ENCODE data around the gene DSC3.
"Not testable (repeated sequence)": the region's sequence is repeated elsewhere in the genome, so short reads cannot be mapped to it uniquely, and the experiment has no call there.

The DSC3 gene

DNA sequence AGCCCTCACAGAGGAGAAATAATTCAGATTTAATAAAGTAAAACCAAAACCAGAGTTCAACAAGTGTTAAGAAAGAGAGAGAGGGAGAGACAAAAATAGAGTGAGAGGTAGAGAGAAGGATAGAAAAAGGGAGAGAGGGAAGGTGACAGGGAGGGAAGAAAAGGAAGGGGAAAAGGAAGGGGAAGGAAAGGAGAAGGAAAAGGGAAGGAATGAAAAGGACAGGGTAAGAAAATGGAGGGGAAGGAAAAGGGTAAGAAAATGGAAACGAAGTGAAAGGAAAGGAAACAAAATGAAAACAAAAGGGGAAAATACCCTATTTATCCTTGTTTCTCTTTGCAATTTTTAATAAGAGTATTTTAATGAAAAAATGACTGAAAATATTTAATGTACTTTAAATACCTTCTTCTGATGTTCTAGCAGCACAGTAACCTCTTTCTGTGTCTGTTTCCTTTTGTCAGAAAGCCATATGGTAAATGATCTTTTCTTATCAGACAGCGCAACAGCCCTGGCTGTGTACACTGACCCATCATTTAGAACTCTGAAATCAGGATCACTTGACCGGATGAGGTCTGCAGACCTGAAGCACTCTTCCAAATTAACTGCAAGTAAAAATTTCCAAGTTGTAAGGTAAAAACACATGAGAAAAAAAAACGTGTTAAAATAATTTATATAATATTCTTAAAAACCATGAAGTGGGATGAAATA is 11.8 kb downstream of the DSC3 start:
- intact Hi-C loops (cut with micrococcal nuclease), result no loop called here
- Mint-ChIP-seq H3K4me3 (no peak overlapping the region), H3K9me3 (no peaks in the 10 kb centered on the region), H3K27me3 (peaks cover 13% of the 10 kb centered on the region), H3K4me1 (ENCODE audit: low read depth) (no peaks in the 10 kb centered on the region), H3K27ac (no peak overlapping the region), H3K36me3 (ENCODE audit: low read depth) (no peaks in the 10 kb centered on the region)

DNA sequence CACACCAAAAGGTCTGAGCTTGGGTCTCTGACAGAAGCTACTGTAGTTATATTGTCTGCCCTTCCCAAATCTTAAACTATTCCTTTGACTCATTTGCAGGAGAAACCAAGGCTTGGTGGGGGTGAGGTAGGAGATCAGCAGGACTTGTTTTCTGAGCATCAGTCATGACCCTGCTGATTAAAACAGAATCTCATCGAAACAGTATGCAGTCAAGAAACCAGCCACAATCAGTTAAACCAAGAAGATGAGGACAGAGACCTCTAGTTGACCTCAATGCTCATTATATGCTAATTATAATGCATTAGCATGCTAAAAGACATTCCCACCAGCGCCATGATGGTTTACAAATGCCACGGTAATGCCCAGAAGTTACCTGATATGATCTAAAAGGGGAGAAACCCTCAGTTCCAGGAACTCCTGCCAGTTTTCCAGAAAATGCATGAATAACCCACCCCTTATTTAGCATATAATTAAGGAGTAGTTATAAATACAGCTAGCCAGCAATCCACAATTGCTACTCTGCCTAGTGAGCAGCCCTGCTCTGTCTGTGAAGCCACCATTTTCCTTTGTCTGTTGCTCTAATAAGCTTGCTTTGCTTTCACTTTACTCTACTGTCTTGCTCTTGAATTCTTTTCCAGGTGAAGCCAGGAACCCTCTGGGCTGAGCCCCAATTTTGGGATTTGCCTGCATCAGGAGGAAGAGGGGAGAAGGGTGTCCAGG is 26.7 kb downstream of the DSC3 start:
- intact Hi-C loops (cut with micrococcal nuclease), result no loop called here
- H3K27me3 Mint-ChIP-seq, result peaks cover 2% of the 10 kb centered on the region
- H3K27ac Mint-ChIP-seq, result no peak overlapping the region
- H3K9me3 Mint-ChIP-seq, result no peaks in the 10 kb centered on the region
- no peaks in the 10 kb centered on the region for H3K36me3 Mint-ChIP-seq (ENCODE audit: low read depth)
- no peaks in the 10 kb centered on the region for H3K4me1 Mint-ChIP-seq (ENCODE audit: low read depth)
- no peak overlapping the region for H3K4me3 Mint-ChIP-seq

DNA sequence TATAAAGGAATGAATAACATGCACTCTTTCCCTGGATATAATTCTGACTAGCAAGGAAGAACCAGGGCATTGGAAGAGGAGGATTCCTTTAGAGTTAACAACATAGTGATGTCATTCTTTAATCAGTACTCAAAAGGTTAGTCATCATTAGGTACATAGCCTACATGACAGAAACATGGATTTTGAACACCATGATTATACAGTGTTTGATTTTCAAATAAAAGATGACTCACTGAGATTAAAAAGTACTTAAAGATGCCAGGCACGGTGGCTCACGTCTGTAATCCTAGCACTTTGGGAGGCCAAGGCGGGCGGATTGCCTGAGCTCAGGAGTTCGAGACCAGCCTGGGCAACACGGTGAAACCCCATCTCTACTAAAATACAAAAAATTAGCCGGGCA is 31.1 kb downstream of the DSC3 start:
- intact Hi-C loops (cut with micrococcal nuclease); H3K36me3 Mint-ChIP-seq (ENCODE audit: low read depth); H3K4me3 Mint-ChIP-seq: not testable (repeated sequence)

DNA sequence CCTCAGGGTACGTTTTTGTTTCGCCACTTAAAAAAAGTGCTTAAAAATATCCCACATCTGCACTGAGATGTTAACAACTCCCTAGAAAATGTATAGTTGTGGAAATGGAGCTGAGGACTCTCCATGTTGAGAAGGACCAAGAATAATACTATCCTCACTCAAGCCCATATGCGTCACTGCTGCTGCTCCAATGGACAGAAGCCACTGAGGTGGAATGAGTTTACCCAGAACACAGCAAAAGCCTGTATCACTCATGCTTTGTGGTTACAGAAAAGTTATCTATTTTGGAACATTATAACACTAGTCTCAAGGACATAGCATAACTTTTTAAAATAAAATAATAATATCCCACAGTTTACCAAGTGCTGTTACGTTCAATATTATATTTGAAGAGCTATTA is 31.9 kb downstream of the DSC3 start:
- Mint-ChIP-seq H3K4me1 (ENCODE audit: low read depth) (no peaks in the 10 kb centered on the region), H3K27me3 (no peaks in the 10 kb centered on the region), H3K27ac (no peak overlapping the region), H3K4me3 (no peak overlapping the region), H3K36me3 (ENCODE audit: low read depth) (no peaks in the 10 kb centered on the region), H3K9me3 (no peaks in the 10 kb centered on the region)
- intact Hi-C loops (cut with micrococcal nuclease), result no loop called here

More for the DNA sequence above, 31.1 kb downstream of the DSC3 start:
- not testable (repeated sequence) for H3K9me3 Mint-ChIP-seq; H3K27ac Mint-ChIP-seq; H3K27me3 Mint-ChIP-seq; H3K4me1 Mint-ChIP-seq (ENCODE audit: low read depth)

DNA sequence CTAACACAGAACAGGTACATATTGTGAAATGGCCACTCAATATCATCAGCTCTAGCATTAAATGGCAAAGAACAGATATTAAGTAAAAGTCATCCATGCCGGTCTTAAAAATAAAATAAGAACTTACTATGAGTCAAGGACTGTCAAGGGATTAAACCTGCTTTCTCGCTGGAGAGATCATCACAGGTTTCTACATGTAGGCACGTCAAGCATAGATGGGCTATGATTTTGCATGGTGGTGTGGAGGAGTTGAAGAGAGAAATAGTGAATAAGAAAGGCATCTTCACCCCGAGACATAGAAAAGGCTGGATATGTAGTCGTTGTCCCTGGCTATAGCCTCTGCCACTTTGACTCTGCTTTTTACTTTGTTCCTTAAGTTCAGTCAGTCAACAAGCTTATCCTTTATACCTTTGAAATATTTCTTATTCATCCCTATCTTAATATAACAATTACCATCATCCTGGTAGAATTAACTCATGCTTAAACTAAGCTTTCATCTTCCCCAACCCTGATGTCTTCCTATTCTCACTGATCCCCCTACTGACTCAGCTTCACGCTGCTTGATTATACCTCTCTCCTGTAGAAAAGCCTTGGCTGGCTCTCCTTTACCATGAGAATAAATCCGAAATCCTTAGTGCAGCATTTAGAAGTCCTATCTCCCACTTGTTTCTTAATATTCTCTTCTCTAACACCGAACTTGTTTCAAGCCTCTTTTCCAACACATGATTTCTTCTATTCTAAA is 42.5 kb downstream of the DSC3 start:
- no peaks in the 10 kb centered on the region for H3K36me3 Mint-ChIP-seq (ENCODE audit: low read depth)
- intact Hi-C loops (cut with micrococcal nuclease), result loop anchor here (5.0 kb wide), 2 partner anchors 552 to 722 kb away; no protein-coding TSS in a partner anchor
- no peaks in the 10 kb centered on the region for H3K4me1 Mint-ChIP-seq (ENCODE audit: low read depth)
- peaks cover 13% of the 10 kb centered on the region for H3K27me3 Mint-ChIP-seq
- no peaks in the 10 kb centered on the region for H3K9me3 Mint-ChIP-seq
- no peak overlapping the region for H3K4me3 Mint-ChIP-seq
- no peak overlapping the region for H3K27ac Mint-ChIP-seq

DNA sequence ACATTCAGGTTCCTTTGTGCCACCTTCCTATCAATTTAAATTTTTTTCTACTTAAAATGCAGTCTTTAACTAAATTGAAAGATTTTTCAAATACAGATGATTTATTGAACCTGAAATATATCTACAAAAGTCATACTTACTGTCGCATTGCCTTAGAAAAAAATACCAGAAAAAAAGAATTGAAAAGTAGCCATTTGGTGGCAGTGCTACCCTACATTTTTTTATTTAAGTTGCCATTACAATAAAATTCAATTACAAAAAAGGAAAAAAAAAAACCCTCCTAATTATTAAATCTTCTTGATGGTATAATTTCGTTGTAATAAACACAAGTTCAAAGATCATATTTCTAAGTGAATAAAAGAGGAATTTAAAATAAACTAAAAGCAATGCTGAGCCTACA is 43.4 kb downstream of the DSC3 start:
- Mint-ChIP-seq H3K27ac (no peak overlapping the region), H3K4me3 (no peak overlapping the region), H3K27me3 (peaks cover 13% of the 10 kb centered on the region), H3K36me3 (ENCODE audit: low read depth) (no peaks in the 10 kb centered on the region), H3K9me3 (no peaks in the 10 kb centered on the region), H3K4me1 (ENCODE audit: low read depth) (no peaks in the 10 kb centered on the region)
- intact Hi-C loops (cut with micrococcal nuclease), result loop anchor here (5.0 kb wide), 2 partner anchors 553 to 723 kb away; no protein-coding TSS in a partner anchor

DNA sequence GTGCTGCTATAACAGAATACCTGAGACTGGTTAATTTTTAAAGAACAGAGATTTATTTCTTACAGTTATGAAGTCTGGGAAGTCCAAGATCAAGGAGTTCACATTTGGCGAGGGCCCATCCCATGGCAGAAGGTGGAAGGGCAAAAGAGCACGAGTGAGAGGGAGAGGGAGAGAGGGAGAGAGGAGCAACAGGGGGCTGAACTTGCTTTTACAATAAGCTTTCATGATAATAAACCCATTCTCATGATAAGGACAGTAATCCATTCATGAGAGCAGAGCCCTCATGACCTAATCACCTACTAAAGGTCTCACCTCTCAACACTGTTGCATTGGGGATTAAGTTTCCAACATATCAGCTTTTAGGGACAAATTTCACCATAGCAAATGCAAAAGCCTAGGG is 45.3 kb downstream of the DSC3 start:
- H3K4me1 Mint-ChIP-seq (ENCODE audit: low read depth), result no peaks in the 10 kb centered on the region
- no peak overlapping the region for H3K27ac Mint-ChIP-seq
- H3K9me3 Mint-ChIP-seq, result no peaks in the 10 kb centered on the region
- intact Hi-C loops (cut with micrococcal nuclease), result loop anchor here (5.0 kb wide), 2 partner anchors 555 to 725 kb away; no protein-coding TSS in a partner anchor
- H3K27me3 Mint-ChIP-seq, result peaks cover 13% of the 10 kb centered on the region
- no peaks in the 10 kb centered on the region for H3K36me3 Mint-ChIP-seq (ENCODE audit: low read depth)
- no peak overlapping the region for H3K4me3 Mint-ChIP-seq

DNA sequence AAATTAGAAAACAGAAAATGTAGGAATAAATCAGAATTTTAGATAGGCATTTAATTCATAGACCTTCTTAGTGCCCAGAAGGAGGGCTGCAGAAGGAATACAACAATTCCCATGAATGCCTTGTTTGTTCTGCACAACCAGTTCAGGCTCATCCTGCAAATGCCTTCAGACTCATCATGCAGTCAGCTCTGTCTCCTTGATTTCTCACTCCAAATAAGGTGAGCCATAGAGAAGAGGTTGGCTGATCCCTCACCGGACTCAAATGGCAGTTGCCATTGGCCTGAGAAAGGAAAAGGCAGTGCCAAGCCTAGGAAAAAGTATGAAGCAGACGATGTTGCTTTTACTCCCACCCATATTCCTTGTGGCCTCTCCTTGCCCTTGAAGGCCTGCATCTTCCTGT is 50.3 kb downstream of the DSC3 start:
- intact Hi-C loops (cut with micrococcal nuclease), result no loop called here
- Mint-ChIP-seq H3K27me3 (peaks cover 4% of the 10 kb centered on the region), H3K4me1 (ENCODE audit: low read depth) (peaks cover 5% of the 10 kb centered on the region)

DNA sequence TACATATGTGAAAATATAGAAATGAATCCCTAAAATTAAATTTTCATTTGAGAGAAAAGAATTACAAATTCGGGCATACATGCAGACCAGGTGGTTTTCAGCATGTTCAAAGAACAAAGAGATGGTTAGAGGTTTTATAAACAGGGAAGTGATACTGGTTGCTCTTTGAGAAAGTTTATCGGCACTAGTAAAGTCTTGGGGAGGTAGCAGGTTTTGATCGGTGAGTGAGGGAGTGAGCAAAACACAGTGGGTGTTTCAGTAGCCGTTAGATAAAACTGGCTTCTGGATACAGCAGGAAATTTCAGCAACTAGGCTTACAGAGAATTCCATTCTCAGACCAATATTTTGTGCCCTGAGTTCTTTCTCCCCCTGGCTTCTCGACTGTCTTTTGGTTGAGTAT is 51.1 kb downstream of the DSC3 start:
- no peak overlapping the region for H3K27ac Mint-ChIP-seq
- intact Hi-C loops (cut with micrococcal nuclease), result no loop called here
- H3K27me3 Mint-ChIP-seq, result peaks cover 1% of the 10 kb centered on the region
- H3K4me1 Mint-ChIP-seq (ENCODE audit: low read depth), result peaks cover 5% of the 10 kb centered on the region
- no peaks in the 10 kb centered on the region for H3K9me3 Mint-ChIP-seq
- H3K4me3 Mint-ChIP-seq, result no peak overlapping the region
- H3K36me3 Mint-ChIP-seq (ENCODE audit: low read depth), result no peaks in the 10 kb centered on the region

More for the DNA sequence above, 50.3 kb downstream of the DSC3 start:
- no peak overlapping the region for H3K4me3 Mint-ChIP-seq
- H3K36me3 Mint-ChIP-seq (ENCODE audit: low read depth), result no peaks in the 10 kb centered on the region
- no peaks in the 10 kb centered on the region for H3K9me3 Mint-ChIP-seq
- H3K27ac Mint-ChIP-seq, result no peak overlapping the region

DNA sequence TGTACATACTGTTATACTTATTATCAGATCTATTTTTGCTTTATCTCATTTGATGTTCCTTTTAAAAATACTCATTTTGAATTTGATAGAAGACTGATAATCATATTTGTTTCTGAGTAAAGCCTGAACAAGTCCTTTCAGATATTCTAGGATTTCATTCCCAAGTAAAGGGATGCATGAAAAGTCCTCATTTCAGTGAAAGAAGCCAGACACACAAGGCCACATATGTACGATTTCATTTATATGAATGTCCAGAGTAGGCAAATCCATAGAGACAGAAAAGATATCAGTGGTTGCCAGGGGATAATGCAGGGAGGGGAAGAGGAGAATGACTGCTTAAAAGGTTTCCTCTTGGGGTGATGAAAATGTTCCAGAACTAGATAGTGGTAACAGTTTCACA is 53.4 kb downstream of the DSC3 start:
- no peaks in the 10 kb centered on the region for H3K9me3 Mint-ChIP-seq
- no peaks in the 10 kb centered on the region for H3K36me3 Mint-ChIP-seq (ENCODE audit: low read depth)
- intact Hi-C loops (cut with micrococcal nuclease), result no loop called here

DNA sequence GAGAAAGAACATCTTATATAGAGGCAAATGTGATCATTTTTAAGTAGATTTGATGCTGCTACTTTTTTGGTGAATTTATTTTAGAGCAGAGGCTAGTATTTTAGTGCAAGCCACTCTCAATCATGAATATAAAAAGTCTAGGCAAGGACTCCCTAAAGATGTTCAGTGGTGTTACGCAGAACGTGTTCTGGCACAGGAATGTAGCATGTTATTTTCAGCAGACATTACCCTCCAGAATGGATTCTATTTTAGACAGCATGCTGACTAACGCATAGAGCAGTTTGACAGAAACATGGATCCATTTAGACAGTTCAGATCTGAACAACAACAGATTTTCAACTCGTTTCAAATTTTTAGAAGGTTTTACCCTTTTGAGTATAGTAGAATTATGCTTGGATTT is 54.1 kb downstream of the DSC3 start:
- intact Hi-C loops (cut with micrococcal nuclease), result no loop called here
- H3K27me3 Mint-ChIP-seq, result peaks cover 3% of the 10 kb centered on the region

More for the DNA sequence above, 53.4 kb downstream of the DSC3 start:
- H3K4me3 Mint-ChIP-seq, result no peak overlapping the region
- H3K27ac Mint-ChIP-seq, result no peak overlapping the region
- peaks cover 5% of the 10 kb centered on the region for H3K4me1 Mint-ChIP-seq (ENCODE audit: low read depth)
- peaks cover 3% of the 10 kb centered on the region for H3K27me3 Mint-ChIP-seq

DNA sequence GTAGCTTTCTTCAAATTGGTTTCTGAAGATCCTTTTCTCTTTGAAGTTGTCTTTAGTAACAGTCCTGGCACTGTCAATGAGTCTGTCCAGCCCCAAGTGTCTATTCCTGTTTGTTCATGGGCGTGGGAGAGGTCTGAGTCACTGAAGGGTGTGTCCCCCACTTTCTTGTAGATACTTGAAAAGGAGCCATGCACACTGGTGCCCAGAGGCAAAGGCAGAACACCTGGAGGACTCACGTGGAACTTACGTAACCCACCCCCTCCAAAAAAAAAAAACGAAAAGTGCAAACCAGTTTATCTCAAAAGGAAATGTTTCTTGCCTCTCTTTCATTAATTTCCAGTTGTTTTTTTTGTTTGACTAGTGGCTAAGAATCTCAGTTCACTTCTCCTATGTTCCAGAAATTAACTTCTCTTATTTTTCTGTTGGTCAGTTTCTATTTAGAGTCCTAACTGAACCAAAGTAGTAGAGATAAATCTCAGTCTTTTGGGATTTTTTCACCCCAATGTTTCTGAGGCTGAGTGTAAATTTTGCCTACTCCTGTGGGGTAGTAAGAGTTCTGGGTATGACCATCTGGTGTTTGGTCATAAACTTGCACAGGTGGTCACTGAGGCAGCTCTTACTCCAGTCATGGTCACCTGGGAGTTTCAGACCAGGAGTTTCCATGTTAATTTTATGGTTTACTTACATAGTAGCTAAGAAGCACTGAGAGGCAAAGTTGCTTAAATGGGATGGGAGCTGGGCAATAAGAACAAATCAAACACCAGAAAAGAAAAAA is 54.9 kb downstream of the DSC3 start:
- Mint-ChIP-seq H3K27ac (no peak overlapping the region), H3K9me3 (no peaks in the 10 kb centered on the region), H3K4me3 (no peak overlapping the region), H3K36me3 (ENCODE audit: low read depth) (no peaks in the 10 kb centered on the region), H3K27me3 (peaks cover 3% of the 10 kb centered on the region), H3K4me1 (ENCODE audit: low read depth) (peaks cover 5% of the 10 kb centered on the region)
- intact Hi-C loops (cut with micrococcal nuclease), result no loop called here

More for the DNA sequence above, 54.1 kb downstream of the DSC3 start:
- peaks cover 5% of the 10 kb centered on the region for H3K4me1 Mint-ChIP-seq (ENCODE audit: low read depth)
- H3K36me3 Mint-ChIP-seq (ENCODE audit: low read depth), result no peaks in the 10 kb centered on the region
- no peak overlapping the region for H3K27ac Mint-ChIP-seq
- H3K9me3 Mint-ChIP-seq, result no peaks in the 10 kb centered on the region
- no peak overlapping the region for H3K4me3 Mint-ChIP-seq

DNA sequence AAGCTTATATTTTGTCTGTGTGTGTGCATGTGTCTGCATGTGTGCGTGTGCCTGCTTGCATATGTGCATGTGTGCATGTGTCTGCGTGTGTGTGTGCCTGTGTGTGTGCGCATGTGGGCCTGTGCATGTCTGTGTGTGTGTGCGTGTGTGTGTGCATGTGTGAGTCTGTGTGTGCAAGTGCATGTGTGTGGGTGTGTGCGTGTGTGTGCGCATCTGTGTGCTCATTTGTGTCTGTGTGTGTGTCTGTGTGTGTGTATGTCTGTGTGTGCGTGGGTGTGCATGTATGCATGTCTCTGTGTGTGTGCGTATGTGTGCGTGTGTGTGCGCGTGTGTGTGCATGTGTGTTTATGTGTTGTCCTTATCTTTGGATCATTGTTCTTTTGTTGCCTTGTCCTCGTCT is 56.8 kb downstream of the DSC3 start:
- H3K27ac Mint-ChIP-seq, result no peak overlapping the region
- H3K4me3 Mint-ChIP-seq, result no peak overlapping the region
- H3K9me3 Mint-ChIP-seq, result no peaks in the 10 kb centered on the region
- H3K4me1 Mint-ChIP-seq (ENCODE audit: low read depth), result peaks cover 5% of the 10 kb centered on the region
- intact Hi-C loops (cut with micrococcal nuclease), result no loop called here
- H3K27me3 Mint-ChIP-seq, result peaks cover 3% of the 10 kb centered on the region
- H3K36me3 Mint-ChIP-seq (ENCODE audit: low read depth), result no peaks in the 10 kb centered on the region

Data from dendritic cell treated with granulocyte-macrophage colony-stimulating factor and Interleukin-4, amounts not matched to agents 40 ng/mL and 50 ng/mL, for 4 days (primary cell).